Activated CD8-positive, alpha-beta memory T cell treated with anti-CD3 and anti-CD28 coated beads for 4 hours (primary cell): ENCODE measurements around the gene ANKRD9.

Experiments
- DNase-seq, 2 donors: peaks; one replicate each; pipeline ENCODE4 v3.0.0-alpha.2; 2020; ENCODE audit warnings: low read depth in 2 of 2

Gene ANKRD9

DNA sequence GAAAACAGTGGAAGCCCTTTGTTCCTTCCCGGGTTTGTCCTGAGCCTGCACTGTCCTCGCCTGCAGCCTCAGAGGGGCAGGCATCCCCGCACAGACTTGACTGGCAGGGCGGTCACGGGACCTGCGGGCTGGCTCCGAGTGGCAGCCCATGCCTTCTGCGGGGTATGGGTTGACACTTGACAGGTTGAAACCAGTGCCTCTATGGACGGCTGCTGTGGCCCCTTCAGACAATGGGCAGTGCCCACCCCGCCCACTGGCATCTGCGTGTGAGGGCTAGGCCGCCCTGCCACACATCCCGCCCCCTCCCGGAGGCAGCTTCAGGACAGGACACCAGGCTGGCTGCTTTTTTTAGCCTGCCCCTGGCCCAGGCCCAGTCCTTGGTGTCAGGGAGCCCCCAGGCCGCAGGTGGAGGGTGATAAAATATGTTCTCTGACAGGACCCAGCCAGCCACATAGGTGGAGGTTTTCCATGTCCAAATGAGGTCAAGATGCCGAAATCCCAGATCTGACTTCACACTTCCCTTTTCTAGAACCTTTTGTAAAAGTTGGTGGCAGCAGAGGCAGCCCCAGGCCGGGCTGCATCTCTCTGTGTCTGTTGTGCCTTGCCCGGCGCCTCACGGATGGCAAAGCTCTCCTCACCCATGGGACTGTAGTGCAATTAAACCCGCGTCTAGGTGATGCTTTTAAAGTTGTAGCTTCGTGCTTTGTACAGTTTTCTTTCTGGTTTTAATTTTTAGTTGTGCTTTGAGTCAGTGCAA lies 10.0 kb downstream of the ANKRD9 start:
- DNase-seq = no peak

DNA sequence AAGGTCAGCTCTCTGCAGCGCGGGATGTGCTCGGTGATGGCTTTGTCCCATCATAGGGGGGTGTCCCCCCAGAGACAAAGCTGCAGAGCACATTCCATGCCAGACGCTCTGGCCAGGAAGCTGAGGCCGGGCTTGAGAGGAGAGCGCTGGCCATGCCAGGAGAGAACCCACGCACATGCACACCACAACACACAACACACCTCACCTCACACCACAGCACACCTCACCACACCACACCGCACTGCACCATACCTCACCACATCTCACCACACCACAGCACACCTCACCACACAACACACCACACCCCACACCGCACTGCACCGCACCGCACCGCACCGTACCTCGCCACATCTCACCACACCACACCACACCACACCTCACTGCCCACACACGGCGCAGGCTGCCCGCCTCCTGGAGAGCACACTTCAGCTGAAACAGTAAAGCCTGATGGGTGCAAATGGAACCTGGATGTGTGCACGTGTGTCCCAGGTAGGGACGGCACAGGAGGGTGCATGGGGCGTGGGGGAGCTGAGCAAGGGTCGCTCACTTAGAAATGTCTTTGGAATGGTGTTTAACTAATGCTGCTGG lies 10.8 kb downstream of the ANKRD9 start:
- no peak for DNase-seq

GRCh38 chr14:102497998-102498677 lies 11.4 kb downstream of the ANKRD9 start:
- DNase-seq = no peak

GRCh38 chr14:102496958-102497744 lies 12.4 kb downstream of the ANKRD9 start:
- DNase-seq = no peak

- no peak for DNase-seq
These were observed 13.3 kb downstream of the ANKRD9 start for GRCh38 chr14:102496331-102496691.

GRCh38 chr14:102495491-102496330 lies 13.9 kb downstream of the ANKRD9 start:
- no peak for DNase-seq

DNA sequence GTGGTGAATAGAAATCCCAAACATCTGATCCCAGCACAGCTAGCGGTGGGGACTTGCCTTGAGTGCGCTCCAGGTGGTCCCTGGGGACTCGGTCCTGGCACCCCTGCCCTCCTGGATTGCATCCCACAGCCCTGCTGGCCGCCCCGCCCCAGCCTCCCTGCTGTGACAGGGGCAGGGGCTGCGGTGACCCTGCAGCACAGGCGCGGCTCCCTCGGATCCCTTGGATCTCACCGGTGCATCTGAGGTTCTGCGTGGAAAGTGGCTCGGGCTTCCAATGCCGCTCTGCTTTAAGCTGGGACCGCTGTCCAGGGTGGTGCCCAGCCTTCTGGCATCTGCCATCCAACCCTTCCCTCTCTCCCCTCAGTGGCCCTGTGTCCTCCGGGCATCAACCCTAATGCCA lies 16.0 kb downstream of the ANKRD9 start:
- no peak for DNase-seq

DNA sequence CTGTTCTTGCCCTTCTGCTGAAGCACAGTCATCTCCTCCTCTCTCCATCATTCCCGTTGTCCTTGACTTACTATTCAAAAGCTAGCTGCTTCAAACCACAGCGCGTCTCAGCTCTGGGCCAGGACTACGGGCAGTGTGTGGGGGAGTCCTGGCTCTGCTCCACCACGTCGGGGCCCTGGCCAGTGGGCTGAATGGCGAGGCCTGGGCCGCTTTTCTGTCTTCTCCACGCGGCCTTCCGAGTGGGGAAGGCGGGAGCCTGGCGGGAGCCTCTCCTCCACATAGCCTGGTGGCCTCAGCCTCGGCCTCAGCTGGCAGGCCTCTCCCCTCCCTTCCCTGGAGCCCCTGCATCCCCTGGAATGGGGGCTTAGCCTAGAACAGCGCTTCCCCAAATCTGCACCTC lies 16.5 kb downstream of the ANKRD9 start:
- no peak for DNase-seq

DNA sequence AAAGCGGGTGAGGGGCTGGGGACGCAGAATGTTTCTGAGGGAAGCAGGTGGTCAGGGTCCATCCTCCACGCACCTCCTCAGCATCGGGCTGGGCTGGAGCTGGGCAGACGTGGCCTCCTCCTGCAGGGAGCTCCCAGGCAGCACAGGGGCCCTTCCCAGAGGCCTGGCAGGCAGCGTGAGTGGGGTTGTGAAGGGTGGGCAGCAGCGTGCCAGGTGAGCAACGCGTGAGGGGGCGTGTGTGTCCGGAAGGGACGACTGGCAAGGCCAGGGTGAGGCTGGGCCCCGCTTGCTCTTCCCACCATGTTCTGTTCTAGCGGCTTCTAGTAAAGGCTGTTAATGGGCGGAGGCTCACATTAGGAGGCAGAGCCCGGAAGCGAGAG lies 17.1 kb downstream of the ANKRD9 start:
- no peak for DNase-seq

DNA sequence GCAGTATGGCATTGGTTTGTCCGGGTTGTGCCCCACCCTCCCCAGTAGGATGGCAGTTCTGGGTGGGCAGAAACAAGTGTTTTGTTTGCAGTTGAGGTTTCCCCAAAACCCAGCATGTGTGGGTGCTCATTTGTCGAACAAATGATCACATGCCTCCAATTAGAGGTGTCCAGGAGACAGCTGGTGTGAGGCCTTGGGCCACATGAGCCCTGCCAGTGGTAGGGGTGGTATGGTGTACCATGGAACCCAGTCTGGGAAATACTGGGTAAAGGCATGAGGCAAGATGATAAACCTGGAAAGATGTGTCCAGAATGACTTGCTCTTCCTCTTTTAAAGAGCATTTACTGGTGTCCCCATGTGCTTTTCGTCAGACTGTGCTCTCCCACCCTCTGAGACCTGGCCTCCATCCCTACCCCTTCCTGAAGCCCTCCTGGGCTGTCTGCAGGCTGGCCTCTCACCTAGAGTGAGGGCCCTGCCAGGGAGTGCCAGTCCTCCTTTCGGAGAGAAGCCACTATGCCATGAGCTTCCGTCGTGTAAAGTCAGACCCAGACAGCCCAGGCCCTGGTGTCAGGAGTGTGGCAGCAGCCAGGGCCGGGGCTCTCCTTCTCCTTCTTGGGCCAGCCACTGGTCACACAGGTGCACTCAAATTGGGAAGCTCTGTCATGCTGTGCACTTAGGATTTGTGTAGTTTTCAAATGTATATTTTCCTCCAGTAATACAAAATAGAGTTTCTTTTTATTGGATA lies 17.6 kb downstream of the ANKRD9 start:
- DNase-seq = no peak

DNA sequence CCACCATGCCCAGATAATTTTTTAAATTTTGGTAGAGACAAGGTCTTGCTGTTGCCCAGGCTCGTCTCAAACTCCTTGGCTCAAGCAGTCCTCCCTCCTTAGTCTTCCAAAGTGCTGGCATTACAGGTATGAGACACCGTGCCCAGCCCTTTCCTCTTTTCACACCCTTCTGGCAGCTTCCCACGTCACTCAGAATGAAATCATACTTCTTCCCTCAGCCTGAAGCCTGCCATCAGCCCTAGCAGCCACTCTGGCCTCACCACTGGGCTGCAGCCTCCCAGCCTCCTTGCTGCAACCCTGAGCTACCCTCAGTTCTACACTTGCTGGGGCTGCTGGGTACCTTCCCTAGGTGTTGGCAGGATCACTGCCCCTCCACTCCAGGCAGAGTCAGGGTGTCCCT lies 18.2 kb downstream of the ANKRD9 start:
- DNase-seq = no peak

GRCh38 chr14:102490456-102490855 lies 19.1 kb downstream of the ANKRD9 start:
- no peak for DNase-seq

DNA sequence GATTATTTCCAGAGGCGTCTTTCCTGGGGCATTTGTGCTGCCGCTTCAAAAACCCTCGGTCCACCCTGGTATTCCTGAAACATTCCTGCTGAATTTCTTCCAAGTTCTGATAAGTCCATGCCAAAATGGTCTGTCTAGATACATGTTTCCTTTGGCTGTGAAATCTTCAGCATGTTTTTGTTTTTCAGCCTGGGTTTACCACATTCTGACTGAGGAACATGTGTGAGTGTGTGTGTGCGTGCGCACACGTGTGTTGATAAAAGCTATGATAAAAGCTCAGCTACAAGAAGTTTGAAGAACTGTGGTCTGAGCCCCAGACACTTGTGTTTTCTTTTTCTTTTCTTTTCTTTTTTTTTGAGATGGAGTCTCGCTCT lies 22.4 kb downstream of the ANKRD9 start:
- no peak for DNase-seq

DNA sequence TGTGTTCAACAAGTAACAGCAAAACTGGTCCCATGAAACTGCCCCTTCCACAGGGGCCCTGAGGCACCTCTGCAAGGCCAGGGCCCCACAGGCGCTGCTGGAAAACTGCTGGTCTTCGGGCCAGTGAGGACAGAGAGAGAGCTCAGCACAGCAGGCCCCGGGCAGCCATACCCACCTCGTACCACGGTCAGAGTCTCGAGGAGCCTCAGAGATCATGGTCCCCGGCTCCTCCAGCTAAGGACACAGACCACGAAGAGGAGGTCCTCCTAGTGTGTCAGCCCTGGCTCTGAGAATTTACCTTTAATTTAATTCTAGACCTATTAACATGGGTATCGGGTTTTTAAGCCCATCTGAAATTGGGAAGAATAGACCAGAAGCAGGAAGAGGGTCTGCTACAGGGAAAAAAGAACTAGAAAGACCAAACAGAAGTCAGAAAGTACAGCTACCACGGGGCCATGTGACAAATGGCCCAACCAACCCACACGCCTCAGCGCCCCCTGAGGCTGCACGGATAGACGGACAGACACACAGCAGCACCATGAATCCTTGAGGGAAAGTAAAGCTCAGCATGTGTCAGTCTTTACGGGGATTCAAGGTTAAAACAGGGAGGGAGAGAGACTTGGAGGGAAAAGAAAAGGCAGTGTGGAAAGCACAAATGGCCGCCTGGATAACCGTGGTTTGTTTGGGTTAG lies 22.9 kb downstream of the ANKRD9 start:
- DNase-seq = no peak

GRCh38 chr14:102485693-102486512 lies 23.7 kb downstream of the ANKRD9 start:
- DNase-seq = no peak

- no peak for DNase-seq
These were observed 25.3 kb downstream of the ANKRD9 start for GRCh38 chr14:102484316-102484715.

- no peak for DNase-seq
These were observed 27.8 kb downstream of the ANKRD9 start for GRCh38 chr14:102481791-102482238.

DNA sequence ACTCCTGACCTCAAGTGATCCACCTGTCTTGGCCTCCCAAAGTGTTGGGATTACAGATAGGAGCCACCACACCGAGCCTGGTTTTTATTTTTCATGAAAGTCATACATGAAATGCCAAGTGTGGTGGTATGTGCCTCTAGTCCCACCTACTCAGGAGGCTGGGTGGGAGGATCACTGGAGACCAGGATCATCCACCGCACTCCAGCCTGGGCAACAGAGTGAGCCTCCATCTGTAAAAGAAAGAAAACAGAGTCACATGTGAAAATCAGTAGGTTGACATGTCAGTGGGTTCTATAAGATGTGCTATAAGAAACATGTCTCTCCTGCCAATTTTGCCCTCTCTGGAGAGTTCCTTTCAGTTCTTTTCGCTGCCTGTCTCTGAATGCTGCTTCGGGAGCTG lies 28.2 kb downstream of the ANKRD9 start:
- no peak for DNase-seq

GRCh38 chr14:102479777-102480176 lies 29.8 kb downstream of the ANKRD9 start:
- no peak for DNase-seq
